DOHH2 (cell line): ENCODE measurements around the gene CTIF.

ENCODE experiments used
- EZH2phosphoT487 ChIP-seq: fragments of 200-600 bp; sonication (generic); IDR thresholded peaks from 2 replicates; pipeline ENCODE4 v1.6.1; 2017; ENCODE audit warnings: borderline replicate concordance, mild to moderate bottlenecking, antibody characterized with exemption, low read length, moderate library complexity, mixed read lengths
- TF ChIP-seq, protein P1 (sequence below): fragments of 200-600 bp; sonication (generic); IDR thresholded peaks from one replicate; pipeline ENCODE4 v1.5.1; 2014; ENCODE audit warnings: antibody characterized with exemption, mild to moderate bottlenecking, low read depth, low read length; ENCODE audit not compliant: poor library complexity, severe bottlenecking

- TF ChIP-seq, protein P1, sequence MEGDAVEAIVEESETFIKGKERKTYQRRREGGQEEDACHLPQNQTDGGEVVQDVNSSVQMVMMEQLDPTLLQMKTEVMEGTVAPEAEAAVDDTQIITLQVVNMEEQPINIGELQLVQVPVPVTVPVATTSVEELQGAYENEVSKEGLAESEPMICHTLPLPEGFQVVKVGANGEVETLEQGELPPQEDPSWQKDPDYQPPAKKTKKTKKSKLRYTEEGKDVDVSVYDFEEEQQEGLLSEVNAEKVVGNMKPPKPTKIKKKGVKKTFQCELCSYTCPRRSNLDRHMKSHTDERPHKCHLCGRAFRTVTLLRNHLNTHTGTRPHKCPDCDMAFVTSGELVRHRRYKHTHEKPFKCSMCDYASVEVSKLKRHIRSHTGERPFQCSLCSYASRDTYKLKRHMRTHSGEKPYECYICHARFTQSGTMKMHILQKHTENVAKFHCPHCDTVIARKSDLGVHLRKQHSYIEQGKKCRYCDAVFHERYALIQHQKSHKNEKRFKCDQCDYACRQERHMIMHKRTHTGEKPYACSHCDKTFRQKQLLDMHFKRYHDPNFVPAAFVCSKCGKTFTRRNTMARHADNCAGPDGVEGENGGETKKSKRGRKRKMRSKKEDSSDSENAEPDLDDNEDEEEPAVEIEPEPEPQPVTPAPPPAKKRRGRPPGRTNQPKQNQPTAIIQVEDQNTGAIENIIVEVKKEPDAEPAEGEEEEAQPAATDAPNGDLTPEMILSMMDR = no peak
- no peak for TF ChIP-seq EZH2phosphoT487
These were observed 131.3 kb downstream of the CTIF start for GRCh38 chr18:48669991-48670750.
